ENCODE results near the gene NR2F1-AS1. TPM values are rescaled to one million over a fixed set of nuclear protein-coding genes. Genes with fewer than 3 reads are reported as not detected.
A peak's percentile ranks its signal among the peaks of the same experiment; 100 is the strongest.

The NR2F1-AS1 gene
- total RNA-seq, 4 donors from 2014 or later: 6.0 to 48.1 (median 14.4) TPM

DNA sequence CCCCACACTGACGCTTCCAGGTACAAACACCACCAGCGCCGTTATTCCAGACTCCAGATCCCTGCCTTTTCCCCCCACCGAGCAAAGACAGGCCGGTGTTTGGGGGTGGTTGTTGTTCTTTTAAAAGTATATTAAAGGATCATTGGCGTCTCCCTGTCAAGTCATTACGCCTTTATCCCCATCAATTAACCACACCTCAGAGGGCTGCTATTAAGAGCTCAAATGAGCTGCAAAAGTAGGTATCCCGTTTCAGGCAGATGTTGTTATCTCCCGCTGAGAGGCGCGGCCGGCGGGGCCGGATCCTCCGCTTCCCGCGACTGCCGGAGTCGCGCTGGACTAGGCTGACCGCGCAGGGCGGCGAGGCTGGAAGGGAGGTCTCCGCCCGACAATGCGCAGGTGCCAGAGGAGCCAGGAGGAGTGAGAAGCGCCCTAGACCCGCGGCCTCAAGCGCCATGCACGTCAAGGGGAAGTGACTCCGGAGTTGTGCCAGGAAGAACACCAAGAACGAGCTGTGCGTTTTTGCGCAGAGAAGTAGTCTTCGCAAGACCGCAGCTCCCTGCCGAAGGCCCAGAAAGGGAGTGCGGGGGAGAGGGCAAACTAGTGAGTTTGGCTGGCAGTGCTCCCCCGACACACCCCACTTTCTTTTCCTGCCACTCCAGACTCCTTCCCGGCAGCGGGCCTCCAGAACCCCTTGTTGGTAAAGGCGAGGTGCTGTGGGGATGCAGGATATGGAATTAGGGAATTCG is 8.2 kb downstream of the NR2F1-AS1 start:
- peak; percentile 8 for ATAC-seq
- peaks cover 0 to 6% of the 10 kb centered on the region in 2 donors for H3K36me3 ChIP-seq
- 21 to 76% methylated on average over 12 to 16 of the region's 45 CpGs for WGBS, 2 donors (ENCODE audit: low coverage in 1 of 2)
- TF ChIP-seq POLR2AphosphoS5 (IDR thresholded peaks at IDR 0.05): no peak
- no peak for TF ChIP-seq POLR2A (IDR thresholded peaks at IDR 0.05)
- TF ChIP-seq EP300 (IDR thresholded peaks at IDR 0.05): no peak
- TF ChIP-seq, protein P1, sequence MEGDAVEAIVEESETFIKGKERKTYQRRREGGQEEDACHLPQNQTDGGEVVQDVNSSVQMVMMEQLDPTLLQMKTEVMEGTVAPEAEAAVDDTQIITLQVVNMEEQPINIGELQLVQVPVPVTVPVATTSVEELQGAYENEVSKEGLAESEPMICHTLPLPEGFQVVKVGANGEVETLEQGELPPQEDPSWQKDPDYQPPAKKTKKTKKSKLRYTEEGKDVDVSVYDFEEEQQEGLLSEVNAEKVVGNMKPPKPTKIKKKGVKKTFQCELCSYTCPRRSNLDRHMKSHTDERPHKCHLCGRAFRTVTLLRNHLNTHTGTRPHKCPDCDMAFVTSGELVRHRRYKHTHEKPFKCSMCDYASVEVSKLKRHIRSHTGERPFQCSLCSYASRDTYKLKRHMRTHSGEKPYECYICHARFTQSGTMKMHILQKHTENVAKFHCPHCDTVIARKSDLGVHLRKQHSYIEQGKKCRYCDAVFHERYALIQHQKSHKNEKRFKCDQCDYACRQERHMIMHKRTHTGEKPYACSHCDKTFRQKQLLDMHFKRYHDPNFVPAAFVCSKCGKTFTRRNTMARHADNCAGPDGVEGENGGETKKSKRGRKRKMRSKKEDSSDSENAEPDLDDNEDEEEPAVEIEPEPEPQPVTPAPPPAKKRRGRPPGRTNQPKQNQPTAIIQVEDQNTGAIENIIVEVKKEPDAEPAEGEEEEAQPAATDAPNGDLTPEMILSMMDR (IDR thresholded peaks at IDR 0.05): no peak
- peak overlapping the region in 1 of 2 donors; percentile 38 for H3K4me3 ChIP-seq
- H3K27me3 ChIP-seq: peaks cover 9% of the 10 kb centered on the region
- no peaks in the 10 kb centered on the region for H3K9me3 ChIP-seq
- H3K4me1 ChIP-seq: peaks cover 0 to 54% (median 8%) of the 10 kb centered on the region in 3 donors
- peak overlapping the region in 3 of 4 donors; percentile 33 to 69 (median 54) for H3K27ac ChIP-seq

DNA sequence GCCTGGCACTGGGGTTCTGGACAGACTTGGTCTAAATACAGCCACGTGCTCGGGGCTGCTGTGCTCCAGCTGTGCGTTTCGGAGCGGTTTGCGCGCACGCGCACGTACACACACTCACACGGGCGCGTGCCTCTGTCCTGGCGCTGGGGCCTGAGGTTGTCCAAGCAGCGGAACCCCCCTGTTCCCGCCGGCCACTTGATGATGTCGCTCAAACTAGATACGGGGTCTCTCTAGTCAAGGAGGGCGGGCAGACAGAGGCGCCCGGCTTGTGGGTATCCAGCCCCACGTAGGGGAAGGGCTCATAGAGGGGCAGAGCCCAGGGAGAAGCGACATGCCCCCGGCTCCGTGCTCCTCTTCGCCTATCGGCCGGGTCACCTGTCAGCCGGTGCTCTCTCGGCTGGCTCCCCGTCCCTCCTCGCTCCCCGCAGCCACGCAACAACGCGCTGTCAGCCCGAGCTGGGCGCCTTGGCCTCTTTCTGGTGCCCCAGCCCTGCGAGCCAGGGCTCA is 8.9 kb downstream of the NR2F1-AS1 start:
- H3K36me3 ChIP-seq: peaks cover 0 to 6% of the 10 kb centered on the region in 2 donors
- H3K4me1 ChIP-seq: peaks cover 0 to 54% (median 5%) of the 10 kb centered on the region in 3 donors
- peaks cover 9% of the 10 kb centered on the region for H3K27me3 ChIP-seq
- no peaks in the 10 kb centered on the region for H3K9me3 ChIP-seq
- H3K4me3 ChIP-seq: peak overlapping the region in 1 of 2 donors; percentile 38
- peak overlapping the region in 3 of 4 donors; percentile 33 to 69 (median 54) for H3K27ac ChIP-seq
- TF ChIP-seq POLR2AphosphoS5 (IDR thresholded peaks at IDR 0.05): no peak
- TF ChIP-seq POLR2A (IDR thresholded peaks at IDR 0.05): no peak
- TF ChIP-seq EP300 (IDR thresholded peaks at IDR 0.05): no peak
- TF ChIP-seq, protein P1 (IDR thresholded peaks at IDR 0.05): no peak
- peak; percentile 34 for ATAC-seq
- WGBS, 2 donors (ENCODE audit: low coverage in 1 of 2): 68% methylated on average over 4 of the region's 40 CpGs; no CpG with 5 or more reads in 1 of the 2 donors

DNA sequence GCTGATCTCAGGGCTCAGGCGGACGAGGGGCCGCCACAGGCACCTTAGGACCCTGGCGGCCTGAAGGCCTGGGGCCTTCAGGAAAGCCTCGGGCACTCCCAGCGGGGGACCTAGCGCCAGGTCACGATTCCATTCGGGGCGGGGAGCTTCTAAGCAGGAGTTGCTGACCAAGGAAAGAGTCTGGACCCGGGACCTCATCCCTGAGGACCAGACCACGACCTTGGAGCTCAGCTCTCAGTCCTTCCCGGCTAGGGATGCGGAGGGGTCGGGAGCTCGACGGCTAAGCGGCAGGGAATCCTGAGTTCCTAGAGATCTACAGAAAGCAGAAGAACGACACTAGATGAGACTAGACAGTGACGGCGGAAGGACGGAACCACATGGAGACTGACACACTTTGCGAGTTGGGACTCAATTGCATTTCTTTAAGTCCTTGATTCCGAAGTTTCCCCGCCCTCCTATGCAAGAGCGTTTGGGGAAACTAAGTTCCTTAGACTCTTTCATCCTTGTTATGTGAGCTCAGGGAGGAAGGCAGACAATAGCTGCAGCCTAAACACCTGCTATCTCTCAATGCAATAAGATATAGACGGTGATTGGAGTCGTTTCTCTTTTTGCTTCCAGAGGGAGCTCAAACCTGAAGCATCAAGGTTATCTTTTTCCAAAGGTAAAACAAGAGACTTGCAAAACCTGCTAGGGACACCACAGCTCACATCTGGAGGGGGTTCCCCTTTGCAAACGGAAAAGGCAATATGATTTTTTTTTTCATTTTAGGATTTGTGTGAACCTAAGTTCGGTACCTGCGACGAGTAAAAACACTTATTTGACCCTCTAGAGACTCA is 9.7 kb downstream of the NR2F1-AS1 start:
- no peak for ATAC-seq
- TF ChIP-seq EP300 (IDR thresholded peaks at IDR 0.05) (no peak), POLR2AphosphoS5 (IDR thresholded peaks at IDR 0.05) (no peak), POLR2A (IDR thresholded peaks at IDR 0.05) (no peak)
- TF ChIP-seq, protein P1 (IDR thresholded peaks at IDR 0.05): no peak
- H3K4me3 ChIP-seq: no peak overlapping the region
- peaks cover 0 to 46% (median 3%) of the 10 kb centered on the region in 3 donors for H3K4me1 ChIP-seq
- 69 to 77% methylated on average over 10 to 17 of the region's 32 CpGs for WGBS, 2 donors (ENCODE audit: low coverage in 1 of 2)
- peaks cover 9% of the 10 kb centered on the region for H3K27me3 ChIP-seq
- no peaks in the 10 kb centered on the region for H3K9me3 ChIP-seq
- H3K27ac ChIP-seq: no peak overlapping the region
- peaks cover 0 to 6% of the 10 kb centered on the region in 2 donors for H3K36me3 ChIP-seq

DNA sequence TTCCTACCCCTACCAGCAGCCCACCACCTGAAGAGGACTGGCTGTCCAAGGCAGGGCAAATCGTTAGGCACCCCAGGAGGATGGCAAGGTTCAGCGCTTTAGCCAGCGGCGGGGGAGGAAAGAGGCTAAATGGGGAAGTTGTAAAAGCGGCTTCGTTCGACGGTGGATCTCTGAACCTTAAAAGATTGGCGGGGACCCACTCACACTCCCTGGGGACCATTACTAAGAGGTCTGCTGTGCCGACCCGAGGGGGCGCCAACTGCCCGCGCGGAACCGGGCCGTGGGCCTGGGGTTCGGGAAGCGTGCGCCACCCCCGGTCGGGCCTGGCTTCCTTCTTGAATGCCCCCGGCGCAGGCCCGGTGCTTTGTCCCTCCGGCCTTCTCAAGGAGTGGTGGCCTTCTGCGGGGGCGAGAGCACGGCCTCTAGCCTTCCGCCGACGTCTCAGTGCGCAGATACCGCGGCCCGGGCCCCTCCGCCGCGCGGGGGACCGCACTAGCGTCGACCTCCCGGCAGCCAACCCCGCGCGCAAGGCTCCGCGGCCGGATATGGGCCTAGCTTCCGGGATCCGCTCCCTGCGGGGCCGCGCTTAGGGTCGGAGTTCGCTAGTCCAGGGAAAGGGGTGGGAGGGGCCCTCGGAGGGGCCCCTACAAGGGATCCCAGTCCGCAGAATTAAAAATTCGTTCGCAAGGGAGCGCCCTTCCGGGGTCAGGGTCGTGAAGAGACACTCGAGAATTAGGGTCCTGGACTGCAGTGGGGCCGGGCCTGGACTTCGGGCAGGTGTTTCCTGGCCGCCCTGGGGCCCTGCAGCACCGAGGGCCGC is 10.5 kb downstream of the NR2F1-AS1 start:
- Histone ChIP-seq H3K4me1 (peaks cover 0 to 37% (median 3%) of the 10 kb centered on the region in 3 donors), H3K9me3 (no peaks in the 10 kb centered on the region), H3K4me3 (peak overlapping the region in 1 of 2 donors; percentile 24), H3K27me3 (peaks cover 9% of the 10 kb centered on the region), H3K36me3 (peaks cover 0 to 6% of the 10 kb centered on the region in 2 donors), H3K27ac (no peak overlapping the region)
- TF ChIP-seq, protein P1 (IDR thresholded peaks at IDR 0.05): no peak
- TF ChIP-seq EP300 (IDR thresholded peaks at IDR 0.05) (no peak), POLR2AphosphoS5 (IDR thresholded peaks at IDR 0.05) (no peak), POLR2A (IDR thresholded peaks at IDR 0.05) (no peak)
- WGBS, 2 donors (ENCODE audit: low coverage in 1 of 2): 52% methylated on average over 24 of the region's 70 CpGs; no CpG with 5 or more reads in 1 of the 2 donors
- no peak for ATAC-seq
